Neural cell (in vitro differentiated cells): ENCODE measurements around the gene CUEDC1.

Source experiments
- CTCF ChIP-seq: fragments of 450-650 bp; IDR thresholded peaks from 2 replicates; pipeline ENCODE4 v1.5.1; 2014; ENCODE audit warnings: antibody characterized with exemption, mild to moderate bottlenecking, moderate library complexity; ENCODE audit not compliant: poor library complexity, severe bottlenecking
- POLR2AphosphoS5 ChIP-seq: IDR thresholded peaks from 2 replicates; pipeline ENCODE4 v1.6.1; 2012
- TAF1 ChIP-seq: IDR thresholded peaks from 2 replicates; pipeline ENCODE4 v1.6.1; 2012; ENCODE audit warnings: low read depth

- TF ChIP-seq TAF1 (no peak), CTCF (no peak), POLR2AphosphoS5 (no peak)
These were observed 34.1 kb downstream of the CUEDC1 start for GRCh38 chr17:57920916-57921703.
